HG03135 (cell line): Measurements from ENCODE around the gene HSPA4.

Experiments used
- ATAC-seq: cut with Tn5 transposase; IDR thresholded peaks from one replicate; pipeline ENCODE4 v1.9.1; 2021; ENCODE audit warnings: mild to moderate bottlenecking, moderate library complexity; ENCODE audit not compliant: unreplicated experiment

Gene HSPA4

GRCh38 chr5:133154274-133155075, 102.7 kb downstream of the HSPA4 start:
- ATAC-seq = no peak

GRCh38 chr5:133155326-133155969, 103.6 kb downstream of the HSPA4 start:
- no peak for ATAC-seq
